GM23248 (cell line): ENCODE measurements around the gene C1QC. TPM values are rescaled to one million over a fixed set of nuclear protein-coding genes. Genes with fewer than 3 reads are reported as not detected.

ENCODE experiments used
- DNase-seq: peaks from one replicate; pipeline ENCODE4 v3.0.0-alpha.2; 2015
- H2AFZ ChIP-seq: fragments of 200-600 bp; sonication (generic); 2 replicates; pipeline ENCODE4 v1.6.1; 2016; ENCODE audit warnings: antibody characterized with exemption
- H3F3A ChIP-seq: fragments of 200-600 bp; sonication (generic); 2 replicates; pipeline ENCODE4 v1.6.1; 2016; ENCODE audit warnings: mild to moderate bottlenecking, antibody characterized with exemption, mixed run types; ENCODE audit not compliant: insufficient read depth
- H3K27ac ChIP-seq: fragments of 200-600 bp; sonication (generic); 2 replicates; pipeline ENCODE4 v1.5.1; 2016; ENCODE audit warnings: mild to moderate bottlenecking
- H3K27me3 ChIP-seq: fragments of 200-600 bp; sonication (generic); replicated peaks from 2 replicates; pipeline ENCODE4 v1.6.1; 2016; ENCODE audit warnings: mild to moderate bottlenecking; ENCODE audit not compliant: insufficient read depth
- H3K36me3 ChIP-seq: fragments of 200-600 bp; sonication (generic); 2 replicates; pipeline ENCODE4 v1.6.1; 2016; ENCODE audit warnings: low read depth, mild to moderate bottlenecking
- H3K4me1 ChIP-seq: fragments of 200-600 bp; sonication (generic); 2 replicates; pipeline ENCODE4 v1.6.1; 2016; ENCODE audit warnings: mild to moderate bottlenecking; ENCODE audit not compliant: insufficient read depth
- H3K4me2 ChIP-seq: fragments of 200-600 bp; sonication (generic); one replicate; pipeline ENCODE4 v1.6.1; 2016; ENCODE audit warnings: mild to moderate bottlenecking; ENCODE audit not compliant: unreplicated experiment
- H3K4me3 ChIP-seq: fragments of 200-600 bp; sonication (generic); 2 replicates; pipeline ENCODE4 v1.5.1; 2016; ENCODE audit warnings: mild to moderate bottlenecking
- H3K79me2 ChIP-seq: fragments of 200-600 bp; sonication (generic); 2 replicates; pipeline ENCODE4 v1.6.1; 2016; ENCODE audit warnings: mild to moderate bottlenecking; ENCODE audit not compliant: insufficient read depth
- H3K9ac ChIP-seq: fragments of 200-600 bp; sonication (generic); 2 replicates; pipeline ENCODE4 v1.6.1; 2016; ENCODE audit warnings: mild to moderate bottlenecking
- H3K9me2 ChIP-seq: fragments of 200-600 bp; sonication (generic); 2 replicates; pipeline ENCODE4 v1.6.1; 2016; ENCODE audit warnings: mixed run types, mild to moderate bottlenecking, moderate library complexity; ENCODE audit not compliant: insufficient read depth
- H3K9me3 ChIP-seq: fragments of 200-600 bp; sonication (generic); one replicate; pipeline ENCODE4 v1.6.1; 2017; ENCODE audit warnings: low read depth
- H4K20me1 ChIP-seq: fragments of 200-600 bp; sonication (generic); 2 replicates; pipeline ENCODE4 v1.6.0; 2016; ENCODE audit not compliant: insufficient read depth
- EZH2 ChIP-seq: fragments of 200-600 bp; sonication (generic); IDR thresholded peaks from 2 replicates; pipeline ENCODE4 v1.6.1; 2018; ENCODE audit warnings: antibody characterized with exemption, mild to moderate bottlenecking; ENCODE audit not compliant: insufficient read depth, poor library complexity, severe bottlenecking
- EZH2phosphoT487 ChIP-seq: fragments of 200-600 bp; sonication (generic); IDR thresholded peaks from 2 replicates; pipeline ENCODE4 v1.6.1; 2018; ENCODE audit warnings: antibody characterized with exemption, moderate library complexity, mild to moderate bottlenecking, low read depth; ENCODE audit not compliant: insufficient read depth
- WGBS, 2 experiments: methylation state at CpG; one replicate each; pipeline ENCODE4 v1.1.6; 2015 to 2017; ENCODE audit warnings: low lambda C conversion rate in 2 of 2, low coverage in 1 of 2; ENCODE audit errors: missing lambda C conversion rate in 2 of 2; 5-methylcytosine and 5-hydroxymethylcytosine counted together
- in situ Hi-C: fragments of 300-500 bp; cut with MboI; formaldehyde crosslinking; loops from 2 replicates; pipeline ENCODE4 v1.15.0; 2020
- polyA plus RNA-seq: library from polyadenylated mRNA; unstranded; fragments of >200 nt; fragmentation: Nextera tagmentation; extraction: Ambion mirVana; gene quantifications from 2 replicates; pipeline ENCODE4 v1.2.1, GENCODE V29; 2016
- total RNA-seq: library from RNA; depleted of rRNA; stranded (reverse); fragments of >200 nt; shearing (Covaris generic); gene quantifications from 2 replicates; pipeline ENCODE4 v1.2.3, GENCODE V29; 2014

Gene C1QC
- total and polyA plus RNA-seq, 2 experiments from 2014 or later = not detected

DNA sequence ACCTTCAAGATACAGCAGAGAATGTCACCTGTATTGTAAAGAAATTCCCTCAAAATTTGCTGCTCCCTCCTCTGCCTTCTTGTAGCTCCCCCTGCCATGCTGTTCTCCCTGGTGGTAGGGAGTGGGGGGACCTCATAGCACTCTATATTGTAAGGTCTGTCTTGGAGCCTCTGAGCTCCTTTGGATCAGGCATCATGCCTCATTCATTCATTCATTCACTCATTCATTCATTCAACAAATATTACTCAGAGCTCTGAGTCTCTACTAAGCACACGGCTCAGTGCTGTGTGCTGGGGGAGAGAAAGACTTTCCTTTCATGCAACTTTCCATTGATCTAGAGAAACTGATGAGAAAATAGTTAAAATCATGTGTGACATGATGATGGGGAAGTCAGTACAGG is 40.1 kb downstream of the C1QC start:
- Histone ChIP-seq H3K27me3 (no peaks in the 10 kb centered on the region; the same call in 1 of the 2 replicates), H3K4me1 (peaks cover 10% of the 10 kb centered on the region), H3K4me2 (no peak overlapping the region), H3K79me2 (no peaks in the 10 kb centered on the region), H4K20me1 (no peaks in the 10 kb centered on the region), H3K36me3 (no peaks in the 10 kb centered on the region), H3K27ac (no peak overlapping the region), H3K9me3 (no peaks in the 10 kb centered on the region), H3K4me3 (no peak overlapping the region), H2AFZ (no peak overlapping the region), H3K9ac (no peak overlapping the region), H3K9me2 (no peaks in the 10 kb centered on the region), H3F3A (peaks cover 4% of the 10 kb centered on the region; the same call in 1 of the 2 replicates)
- 80 to 94% methylated on average over 1 of the region's 1 CpG for WGBS, 2 experiments
- no peak for TF ChIP-seq EZH2
- TF ChIP-seq EZH2phosphoT487 = no peak
- DNase-seq = no peak
- in situ Hi-C loops = no loop called here

DNA sequence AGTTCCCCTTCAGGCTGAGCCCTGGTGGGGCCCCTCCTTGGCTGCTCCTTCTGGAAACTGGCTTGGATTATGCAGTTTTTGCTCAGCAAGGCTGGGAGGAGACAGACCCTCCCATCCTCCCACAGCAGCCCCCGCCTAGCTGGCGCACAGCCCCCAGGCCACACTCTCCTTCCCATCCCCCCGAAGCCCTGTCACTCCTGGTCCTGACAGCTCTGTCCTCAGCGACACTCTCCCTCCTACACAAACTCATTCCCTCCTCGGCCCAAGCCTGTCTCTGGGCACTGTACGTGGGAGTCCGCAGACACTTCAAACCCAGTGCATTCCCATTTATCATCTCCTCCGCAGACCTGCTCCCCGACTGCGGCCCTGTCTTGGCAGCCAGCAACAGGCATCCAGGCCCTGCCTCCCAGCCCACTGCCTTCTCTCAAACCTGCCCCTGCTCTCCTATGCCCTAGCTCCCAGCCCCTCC is 42.2 kb downstream of the C1QC start:
- no peaks in the 10 kb centered on the region; the same call in 1 of the 2 replicates for H3K27me3 ChIP-seq
- no peaks in the 10 kb centered on the region for H4K20me1 ChIP-seq
- TF ChIP-seq EZH2 (no peak), EZH2phosphoT487 (no peak)
- peak overlapping the region; percentile 19 for H3K4me2 ChIP-seq
- no peaks in the 10 kb centered on the region for H3K9me3 ChIP-seq
- peak overlapping the region; percentile 43 for H3K9ac ChIP-seq
- H3F3A ChIP-seq = peaks cover 11% of the 10 kb centered on the region; the same call in 1 of the 2 replicates
- H3K79me2 ChIP-seq = no peaks in the 10 kb centered on the region
- peak; percentile 40 for DNase-seq
- H2AFZ ChIP-seq = peak overlapping the region; percentile 1; the same call in 1 of the 2 replicates
- no peak overlapping the region for H3K4me3 ChIP-seq
- WGBS, 2 experiments = 27 to 34% methylated on average over 10 of the region's 10 CpGs
- H3K27ac ChIP-seq = no peak overlapping the region
- H3K36me3 ChIP-seq = no peaks in the 10 kb centered on the region
- H3K4me1 ChIP-seq = peaks cover 20% of the 10 kb centered on the region
- in situ Hi-C loops = no loop called here
- no peaks in the 10 kb centered on the region for H3K9me2 ChIP-seq

DNA sequence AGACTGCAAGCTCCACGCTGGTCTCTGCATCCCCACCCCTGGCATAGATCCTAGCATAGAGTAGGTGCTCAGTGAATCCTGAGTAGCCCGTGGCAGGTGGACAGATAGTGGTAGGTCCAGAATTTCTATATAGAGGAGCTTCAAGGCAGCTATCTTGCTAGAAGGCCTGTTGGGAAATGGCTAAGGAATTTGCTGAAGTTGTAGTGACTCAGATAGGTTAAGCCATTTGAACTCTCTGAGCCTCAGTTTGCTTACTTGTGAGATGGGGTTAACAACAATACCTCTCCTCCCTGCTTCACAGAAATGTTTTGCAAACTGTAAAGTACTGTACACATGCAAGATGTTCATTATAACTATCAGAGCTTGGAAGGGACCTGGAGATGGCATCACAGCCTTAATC is 43.8 kb downstream of the C1QC start:
- Histone ChIP-seq H3K27me3 (no peaks in the 10 kb centered on the region; the same call in 1 of the 2 replicates), H2AFZ (no peak overlapping the region), H3K4me1 (peaks cover 20% of the 10 kb centered on the region), H3K9me3 (no peaks in the 10 kb centered on the region), H3K9me2 (no peaks in the 10 kb centered on the region), H3K4me2 (no peak overlapping the region), H4K20me1 (no peaks in the 10 kb centered on the region), H3K9ac (no peak overlapping the region), H3K4me3 (no peak overlapping the region), H3K36me3 (no peaks in the 10 kb centered on the region), H3F3A (peaks cover 13% of the 10 kb centered on the region; the same call in 1 of the 2 replicates), H3K27ac (no peak overlapping the region), H3K79me2 (no peaks in the 10 kb centered on the region)
- TF ChIP-seq EZH2 (no peak), EZH2phosphoT487 (no peak)
- DNase-seq = no peak
- 90 to 91% methylated on average over 2 of the region's 2 CpGs for WGBS, 2 experiments
- in situ Hi-C loops = no loop called here

- Histone ChIP-seq H3K36me3 (no peaks in the 10 kb centered on the region), H3K9me2 (no peaks in the 10 kb centered on the region), H3K79me2 (no peaks in the 10 kb centered on the region), H3K4me2 (no peak overlapping the region), H3K9ac (no peak overlapping the region), H3K27ac (no peak overlapping the region), H3K27me3 (no peaks in the 10 kb centered on the region), H2AFZ (no peak overlapping the region), H3F3A (peaks cover 13% of the 10 kb centered on the region; the same call in 1 of the 2 replicates), H3K9me3 (no peaks in the 10 kb centered on the region), H3K4me3 (no peak overlapping the region), H3K4me1 (peaks cover 20% of the 10 kb centered on the region), H4K20me1 (no peaks in the 10 kb centered on the region)
- no peak for DNase-seq
- TF ChIP-seq EZH2phosphoT487 = no peak
- TF ChIP-seq EZH2 = no peak
- in situ Hi-C loops = no loop called here
Measured at GRCh38 chr1:22688466-22688865, 45.0 kb downstream of the C1QC start.

GRCh38 chr1:22689505-22689904 is 46.1 kb downstream of the C1QC start:
- peak; percentile 96 for DNase-seq
- H3K9me3 ChIP-seq = no peaks in the 10 kb centered on the region
- H3K9me2 ChIP-seq = no peaks in the 10 kb centered on the region
- H4K20me1 ChIP-seq = no peaks in the 10 kb centered on the region
- H3K4me1 ChIP-seq = peaks cover 20% of the 10 kb centered on the region
- peak overlapping the region; percentile 48 for H3K27ac ChIP-seq
- H3K4me3 ChIP-seq = no peak overlapping the region
- H3F3A ChIP-seq = peaks cover 13% of the 10 kb centered on the region; the same call in 1 of the 2 replicates
- no peaks in the 10 kb centered on the region for H3K36me3 ChIP-seq
- WGBS, 2 experiments = 15 to 18% methylated on average over 10 to 11 of the region's 11 CpGs
- peak overlapping the region; percentile 22; the same call in 1 of the 2 replicates for H3K9ac ChIP-seq
- H2AFZ ChIP-seq = no peak overlapping the region
- TF ChIP-seq EZH2 (no peak), EZH2phosphoT487 (no peak)
- in situ Hi-C loops = no loop called here
- peak overlapping the region; percentile 19 for H3K4me2 ChIP-seq
- H3K79me2 ChIP-seq = no peaks in the 10 kb centered on the region
- H3K27me3 ChIP-seq = no peaks in the 10 kb centered on the region
